ENCODE results near the gene CD82. TPM values are rescaled to one million over a fixed set of nuclear protein-coding genes. Genes with fewer than 3 reads are reported as not detected.

Gene CD82
- total and polyA plus RNA-seq, 8 donors = 26.5 to 64.6 (median 32.5) TPM

GRCh38 chr11:44651535-44652155, 86.2 kb downstream of the CD82 start:
- H3K4me1 ChIP-seq = no peaks in the 10 kb centered on the region
- intact Hi-C loops (cut with DNase I) = no loop called here
- no peak overlapping the region for H3K27ac ChIP-seq
- TF ChIP-seq CTCF (IDR thresholded peaks at IDR 0.05) = no peak
- H3K9me3 ChIP-seq = no peaks in the 10 kb centered on the region
- no peaks in the 10 kb centered on the region for H3K27me3 ChIP-seq
- whole genome bisulfite sequencing, 2 donors = 49 to 59% methylated on average over 14 to 15 of the region's 15 CpGs
- DNase-seq (no peak), ATAC-seq (no peak), FAIRE-seq (no peak)
- no peak overlapping the region for H3K4me3 ChIP-seq
- H3K36me3 ChIP-seq = no peaks in the 10 kb centered on the region

- H3K27ac ChIP-seq = no peak overlapping the region
- no peak for DNase-seq
- TF ChIP-seq CTCF (IDR thresholded peaks at IDR 0.05) = no peak
- no peak for FAIRE-seq
- H3K4me3 ChIP-seq = no peak overlapping the region
- no peaks in the 10 kb centered on the region for H3K36me3 ChIP-seq
- H3K4me1 ChIP-seq = no peaks in the 10 kb centered on the region
- H3K9me3 ChIP-seq = no peaks in the 10 kb centered on the region
- intact Hi-C loops (cut with DNase I) = no loop called here
- WGBS, 2 donors = 65 to 75% methylated on average over 16 of the region's 16 CpGs
- no peaks in the 10 kb centered on the region for H3K27me3 ChIP-seq
- ATAC-seq = no peak
These were observed 87.6 kb downstream of the CD82 start for GRCh38 chr11:44652901-44653644.

- H3K4me1 ChIP-seq = no peaks in the 10 kb centered on the region
- no peaks in the 10 kb centered on the region for H3K9me3 ChIP-seq
- no peak overlapping the region for H3K27ac ChIP-seq
- no peak for TF ChIP-seq CTCF (IDR thresholded peaks at IDR 0.05)
- H3K4me3 ChIP-seq = no peak overlapping the region
- no peak for FAIRE-seq
- 88 to 91% methylated on average over 9 of the region's 9 CpGs for WGBS, 2 donors
- no peaks in the 10 kb centered on the region for H3K27me3 ChIP-seq
- no peak for ATAC-seq
- DNase-seq = no peak
- intact Hi-C loops (cut with DNase I) = no loop called here
- H3K36me3 ChIP-seq = no peaks in the 10 kb centered on the region
These were observed 88.6 kb downstream of the CD82 start for GRCh38 chr11:44654057-44654456.

- 88 to 89% methylated on average over 10 of the region's 10 CpGs for WGBS, 2 donors
- Histone ChIP-seq H3K27ac (no peak overlapping the region), H3K4me3 (no peak overlapping the region), H3K4me1 (no peaks in the 10 kb centered on the region), H3K36me3 (no peaks in the 10 kb centered on the region), H3K9me3 (no peaks in the 10 kb centered on the region), H3K27me3 (no peaks in the 10 kb centered on the region)
- DNase-seq (no peak), ATAC-seq (no peak), FAIRE-seq (no peak)
- no peak for TF ChIP-seq CTCF (IDR thresholded peaks at IDR 0.05)
- intact Hi-C loops (cut with DNase I) = no loop called here
These were observed 89.1 kb downstream of the CD82 start for GRCh38 chr11:44654596-44654995.
